A204.1 (cell line): Measurements from ENCODE around the gene CSRP1.
A peak's percentile ranks its signal among the peaks of the same experiment; 100 is the strongest.
"Not testable (repeated sequence)": the region's sequence is repeated elsewhere in the genome, so short reads cannot be mapped to it uniquely, and the experiment has no call there.

Source experiments
- FAIRE-seq: peaks from 2 replicates; lab custom pipeline; 2012; peaks lifted over from hg19 to GRCh38; lab: Jason Lieb, UNC

CSRP1 gene

DNA sequence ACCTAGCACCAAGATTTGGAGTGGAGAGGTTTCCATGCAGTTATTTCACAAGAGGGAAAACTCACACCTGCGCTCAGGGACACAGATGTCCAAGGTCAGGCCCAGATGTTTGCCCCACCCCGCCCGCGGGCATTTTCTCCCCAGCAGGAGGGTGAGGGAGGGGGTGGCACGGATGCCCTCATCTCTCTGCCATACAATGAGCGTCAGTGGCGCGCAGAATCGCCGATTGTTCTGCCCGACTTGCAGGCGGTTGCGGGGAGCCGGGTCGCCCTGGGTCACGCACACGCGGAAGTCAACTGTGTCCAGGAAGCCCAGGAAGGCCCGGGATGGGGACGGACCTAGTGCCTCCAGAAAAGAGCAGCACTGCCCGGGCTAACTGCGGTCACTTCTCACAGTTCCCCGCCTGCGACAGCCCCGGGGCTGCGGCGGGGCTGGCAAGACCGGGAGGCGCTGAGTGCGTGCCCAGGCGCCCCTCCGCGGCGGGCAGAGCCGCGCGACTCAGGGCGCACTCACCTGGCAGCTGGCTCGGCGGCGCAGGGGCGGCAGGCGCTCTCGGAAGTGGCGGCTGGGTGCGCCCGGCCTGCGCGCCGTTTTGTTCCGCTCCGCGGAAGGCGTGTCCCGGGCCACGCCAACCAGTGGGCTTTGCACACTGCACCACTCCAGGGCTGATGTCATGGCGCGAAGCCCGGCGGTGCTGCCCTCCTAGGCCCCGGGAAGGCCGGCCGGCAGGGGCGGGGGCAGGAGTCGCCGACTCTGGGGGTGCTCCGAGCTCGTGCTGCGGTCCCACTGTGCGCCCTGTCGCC is at the start of gene CSRP1:
CSRP1 (minus strand) TSS at position 567 of the 803 bp plus-strand sequence. CDS start 10,820 bp downstream, outside the sequence.
- FAIRE-seq, result no peak

DNA sequence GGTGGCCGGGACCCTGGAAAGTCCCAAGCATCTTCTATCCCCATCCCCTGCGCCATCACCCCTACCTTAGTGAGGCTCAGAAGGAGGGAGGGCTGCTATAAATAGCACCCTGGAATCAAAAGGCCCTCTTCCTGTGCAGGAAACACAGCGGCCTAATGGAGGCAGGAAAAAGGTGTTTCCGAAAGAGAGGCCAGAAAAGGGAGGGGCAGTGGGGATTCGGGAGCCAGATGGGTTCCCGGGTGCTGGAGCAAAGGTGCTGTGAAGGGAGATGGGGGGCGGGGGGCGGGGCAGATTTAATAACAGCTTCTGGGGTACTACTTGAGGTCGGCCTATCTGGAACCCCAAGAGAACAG is 48.6 kb upstream of the CSRP1 start:
- no peak for FAIRE-seq

DNA sequence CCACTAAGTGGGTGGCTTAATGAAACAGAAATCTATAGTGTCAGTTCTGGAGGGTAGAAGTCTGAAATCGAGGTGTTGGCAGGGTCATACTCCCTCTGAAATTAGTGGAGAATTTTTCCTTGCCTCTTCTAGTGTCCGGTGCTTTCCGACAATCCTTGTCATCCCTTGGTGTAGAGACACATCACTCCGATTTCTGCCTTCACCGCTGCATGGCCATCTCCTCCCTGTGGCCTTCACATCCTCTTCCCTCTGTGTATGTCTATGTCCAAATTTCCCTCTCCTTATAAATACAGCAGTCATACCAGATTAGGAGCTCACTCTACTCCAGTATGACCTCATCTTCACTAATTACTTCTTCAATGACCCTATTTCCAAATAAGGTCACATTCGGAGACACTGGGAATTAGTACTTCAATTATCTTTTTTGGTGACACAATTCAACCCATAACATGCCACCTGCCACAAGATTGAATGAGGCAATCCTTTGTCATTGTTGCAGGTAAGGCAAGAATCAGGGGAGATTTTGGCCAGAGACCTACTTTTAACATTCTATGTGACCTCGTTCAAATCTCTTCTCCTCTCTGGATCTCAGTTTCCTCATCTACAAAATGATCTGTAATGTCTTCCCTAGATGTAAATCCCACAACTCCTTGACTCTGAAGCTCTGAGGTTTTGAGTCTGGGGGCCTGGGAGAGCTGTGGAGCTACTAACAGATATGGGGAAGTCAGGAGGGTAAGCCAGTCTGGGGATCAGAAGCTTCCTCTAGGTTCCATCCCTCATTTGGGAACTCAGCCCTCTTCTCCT is 48.1 kb upstream of the CSRP1 start:
- no peak for FAIRE-seq

DNA sequence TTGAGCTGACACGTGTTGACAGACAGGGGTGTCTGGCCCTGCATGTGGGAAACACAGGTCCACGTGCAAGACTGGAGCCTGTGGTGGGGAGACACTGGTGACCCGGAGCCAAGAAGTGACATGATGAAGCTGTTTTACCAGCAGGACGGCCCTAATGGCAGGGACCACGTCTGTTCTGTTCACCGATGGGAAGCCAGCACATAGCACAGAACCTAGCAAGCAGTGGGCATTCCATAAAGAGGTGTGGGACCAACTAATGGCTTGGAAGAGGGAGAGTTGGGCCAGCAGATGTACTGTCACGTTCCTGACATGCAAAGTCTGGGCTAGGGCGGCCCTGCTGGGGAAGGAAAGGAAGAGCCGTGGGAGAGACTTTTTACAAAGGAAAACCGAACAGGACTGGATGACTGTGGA is 47.3 kb upstream of the CSRP1 start:
- FAIRE-seq, result no peak

DNA sequence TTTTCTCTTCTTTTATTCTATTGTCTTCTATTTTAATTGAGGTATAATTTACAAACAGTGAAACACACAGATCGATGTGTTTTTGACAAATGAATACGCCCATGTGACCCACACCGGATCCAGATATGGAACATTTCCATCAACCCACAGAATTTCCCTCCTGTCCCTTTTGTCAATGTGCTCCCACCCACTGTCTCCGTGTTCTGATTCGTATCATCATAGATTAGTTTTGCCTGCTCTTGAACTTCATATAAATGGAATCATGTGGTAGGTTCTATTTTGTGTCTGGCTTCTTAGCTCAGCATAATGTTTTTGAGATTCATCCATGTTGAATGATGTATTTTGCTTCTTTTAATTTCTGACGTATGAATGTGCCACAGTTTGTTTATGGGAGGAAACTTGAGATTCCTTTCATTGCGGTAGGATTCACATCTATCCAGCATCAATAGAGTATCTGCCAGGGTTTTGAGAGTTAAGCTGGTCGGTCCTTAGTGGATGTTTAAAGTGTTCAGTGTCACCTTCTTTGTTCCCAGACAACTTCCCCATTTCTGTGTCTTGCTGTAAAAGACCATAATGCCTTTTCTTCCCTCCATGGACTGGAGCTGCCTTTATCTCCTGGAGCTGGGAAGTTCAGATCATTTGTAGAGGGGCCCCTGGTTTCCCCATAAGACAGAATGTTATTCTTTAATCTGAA is 46.7 kb upstream of the CSRP1 start:
- no peak for FAIRE-seq

DNA sequence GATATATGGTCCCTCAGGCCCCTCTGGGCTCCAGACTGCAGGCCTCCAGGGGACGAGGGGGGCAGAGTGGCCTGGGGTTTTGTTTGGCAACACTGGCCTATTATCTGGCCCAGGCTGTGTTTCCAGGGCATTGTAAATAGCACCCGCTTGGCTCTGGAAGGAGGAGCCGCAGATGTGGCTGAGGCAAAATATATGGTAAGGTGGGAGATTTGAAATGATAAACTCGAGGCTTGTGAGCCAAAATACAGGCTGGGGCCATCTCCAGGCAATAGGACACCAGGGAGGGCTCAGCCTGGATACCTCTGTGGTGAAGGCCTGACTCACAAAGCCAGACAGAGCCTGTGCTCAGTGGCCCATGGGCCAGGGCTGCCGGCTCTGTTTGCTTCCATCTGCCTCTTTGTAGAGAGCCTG is 46.0 kb upstream of the CSRP1 start:
- FAIRE-seq, result no peak

DNA sequence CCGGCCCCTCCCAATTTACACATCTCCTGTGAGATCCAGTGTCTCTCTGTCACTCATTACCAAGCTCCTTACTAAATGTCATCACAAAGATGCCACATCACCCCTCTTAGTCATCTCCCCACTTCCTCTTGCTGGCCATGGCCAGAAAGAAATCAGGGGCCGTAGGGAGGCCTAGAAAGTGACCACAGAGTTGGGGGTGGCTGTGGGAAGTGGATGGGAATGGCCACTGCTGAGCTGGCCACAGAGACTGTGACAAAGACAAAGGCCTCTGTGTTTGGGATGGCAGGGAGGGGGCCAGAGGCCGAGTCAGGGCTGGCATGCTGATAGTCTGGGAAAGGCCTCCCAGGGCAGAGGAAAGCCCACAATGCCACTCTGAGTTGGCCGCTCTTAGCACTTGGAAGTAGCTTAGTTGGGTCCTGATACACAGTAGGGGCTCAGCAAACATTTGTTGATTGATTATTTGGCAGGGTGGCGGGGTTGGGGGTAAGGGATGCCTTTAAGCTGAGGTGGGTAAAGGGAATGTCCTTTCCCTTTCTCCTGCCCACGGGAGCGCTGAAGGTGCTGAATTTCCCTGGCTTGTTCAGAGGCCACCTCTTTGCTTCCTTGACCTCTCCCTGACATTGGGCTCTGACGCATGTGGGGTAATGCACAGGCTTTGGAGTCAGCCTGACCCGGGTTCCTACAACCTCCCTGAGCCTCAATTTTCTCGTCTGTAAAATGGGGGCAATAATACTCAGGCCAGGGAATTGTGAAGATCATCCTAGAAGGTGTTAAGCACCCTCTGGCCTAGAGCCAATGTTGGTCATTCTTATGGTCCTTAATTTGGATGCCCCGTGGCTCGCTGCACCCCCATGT is 45.2 kb upstream of the CSRP1 start:
- FAIRE-seq, result no peak

DNA sequence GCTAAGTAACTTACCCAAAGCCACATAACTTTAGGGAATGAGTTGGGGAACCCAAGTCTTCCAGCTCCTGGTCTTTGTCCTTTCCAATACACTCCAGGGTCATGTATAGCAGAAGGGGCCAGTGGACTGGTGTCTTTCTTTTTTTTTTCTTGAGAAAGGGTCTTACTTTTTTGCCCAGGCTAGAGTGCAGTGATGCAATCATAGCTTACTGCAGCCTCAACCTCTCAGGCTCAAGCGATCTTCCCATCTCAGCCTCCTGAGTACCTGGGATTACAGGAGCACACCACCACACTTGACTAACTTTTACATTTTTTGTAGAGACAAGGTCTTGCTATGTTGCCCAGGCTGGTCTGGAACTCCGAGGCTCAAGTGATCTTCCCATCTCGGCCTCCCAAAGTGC is 44.2 kb upstream of the CSRP1 start:
- no peak for FAIRE-seq

DNA sequence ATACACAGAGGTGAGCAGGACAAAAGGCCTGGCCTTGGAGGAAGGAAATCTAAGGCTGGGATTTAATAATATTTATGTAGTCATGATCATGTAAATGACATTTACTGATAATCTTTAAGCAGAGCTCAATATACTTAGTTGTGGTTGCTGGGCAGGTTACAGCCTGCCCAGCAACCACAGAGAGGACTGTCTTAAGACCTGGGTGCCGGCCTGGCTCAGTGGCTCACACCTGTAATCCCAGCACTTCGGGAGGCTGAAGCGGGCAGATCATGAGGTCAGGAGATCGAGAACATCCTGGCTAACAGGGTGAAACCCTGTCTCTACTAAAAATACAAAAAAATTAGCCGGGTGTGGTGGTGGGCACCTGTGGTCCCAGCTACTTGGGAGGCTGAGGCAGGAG is 42.6 kb upstream of the CSRP1 start:
- not testable (repeated sequence) for FAIRE-seq

DNA sequence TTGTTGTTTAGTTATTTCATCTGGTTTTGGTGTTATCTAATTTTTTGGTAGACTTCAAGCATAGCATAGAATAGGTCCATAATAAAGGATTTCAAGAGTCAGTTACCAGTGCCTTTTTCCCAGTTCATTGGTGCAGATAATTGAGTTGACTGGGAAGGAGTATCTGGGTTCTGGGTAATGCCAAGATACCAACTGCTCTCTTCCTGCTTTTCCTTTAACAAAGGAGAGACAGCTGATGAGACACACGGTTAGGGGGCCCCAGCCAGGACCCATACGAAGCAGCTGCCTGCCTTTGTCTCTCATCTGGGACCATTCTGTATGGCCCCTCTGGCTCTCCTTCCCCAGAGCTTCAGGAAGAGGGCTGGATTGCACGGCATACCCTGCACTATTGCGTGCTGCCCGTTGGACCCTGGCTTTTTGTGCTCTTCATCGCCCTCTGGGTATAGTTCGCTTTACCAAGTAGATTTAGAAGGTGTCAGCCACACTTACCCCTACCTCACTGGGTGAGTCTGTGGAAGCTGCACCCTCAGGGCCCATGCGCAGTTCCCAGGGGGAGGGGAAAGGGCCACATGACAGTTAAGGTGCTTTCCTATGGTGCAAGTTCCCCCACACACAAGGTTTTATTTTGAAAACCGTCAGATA is 39.0 kb upstream of the CSRP1 start:
- FAIRE-seq, result no peak

DNA sequence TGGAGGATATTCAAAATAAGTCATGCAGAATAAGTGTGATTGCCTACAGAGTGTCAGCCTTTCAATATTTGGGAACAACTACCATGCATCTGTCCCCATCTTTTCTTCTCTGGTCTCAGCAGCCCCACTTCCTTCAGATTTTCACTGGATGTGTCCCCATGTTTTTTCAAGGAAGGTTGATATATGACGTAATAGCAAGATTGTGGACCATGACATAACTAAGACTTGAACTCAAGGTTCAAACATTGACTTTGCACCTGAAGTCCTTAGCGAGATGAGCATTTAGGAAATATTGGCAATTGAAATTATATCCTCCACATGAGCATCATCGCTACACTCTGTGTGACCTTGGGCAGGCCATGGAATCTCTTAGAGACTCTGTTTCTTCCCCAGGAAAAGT is 37.8 kb upstream of the CSRP1 start:
- FAIRE-seq, result no peak

DNA sequence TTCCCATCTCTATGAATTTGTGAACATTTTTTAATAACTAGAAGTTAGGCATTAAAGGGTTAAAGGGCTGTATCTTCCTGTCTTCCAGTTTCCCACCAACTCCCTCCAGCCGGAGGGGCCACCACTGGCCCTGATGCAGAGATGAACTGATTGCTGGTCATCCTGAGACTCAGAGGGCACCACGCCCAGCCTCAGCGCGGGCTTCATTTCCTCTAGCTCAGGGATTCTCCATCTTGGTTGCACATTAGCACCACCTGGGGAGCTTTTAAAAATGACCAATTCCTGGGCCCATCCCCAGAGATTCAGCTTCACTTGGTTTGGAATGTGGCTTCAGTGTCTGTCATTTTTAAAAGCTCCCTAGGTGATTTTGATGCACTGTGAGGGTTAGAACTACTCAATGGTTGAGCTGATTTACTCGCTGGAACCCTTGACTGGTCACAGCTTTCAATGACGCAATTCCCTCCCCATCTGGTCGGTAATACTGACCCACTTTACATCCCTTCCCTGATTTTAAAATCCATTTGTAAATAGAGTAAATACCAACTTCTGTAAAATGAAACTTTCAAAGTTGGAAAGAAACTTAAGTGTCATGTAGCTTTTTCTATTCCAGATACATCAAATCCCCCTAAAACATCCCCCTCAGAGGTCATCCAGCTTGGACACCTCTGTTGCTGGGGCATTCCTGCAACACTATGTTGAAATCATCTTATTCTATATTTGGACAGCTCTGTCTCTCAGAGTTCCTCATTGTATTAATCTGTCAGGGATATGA is 37.1 kb upstream of the CSRP1 start:
- no peak for FAIRE-seq

DNA sequence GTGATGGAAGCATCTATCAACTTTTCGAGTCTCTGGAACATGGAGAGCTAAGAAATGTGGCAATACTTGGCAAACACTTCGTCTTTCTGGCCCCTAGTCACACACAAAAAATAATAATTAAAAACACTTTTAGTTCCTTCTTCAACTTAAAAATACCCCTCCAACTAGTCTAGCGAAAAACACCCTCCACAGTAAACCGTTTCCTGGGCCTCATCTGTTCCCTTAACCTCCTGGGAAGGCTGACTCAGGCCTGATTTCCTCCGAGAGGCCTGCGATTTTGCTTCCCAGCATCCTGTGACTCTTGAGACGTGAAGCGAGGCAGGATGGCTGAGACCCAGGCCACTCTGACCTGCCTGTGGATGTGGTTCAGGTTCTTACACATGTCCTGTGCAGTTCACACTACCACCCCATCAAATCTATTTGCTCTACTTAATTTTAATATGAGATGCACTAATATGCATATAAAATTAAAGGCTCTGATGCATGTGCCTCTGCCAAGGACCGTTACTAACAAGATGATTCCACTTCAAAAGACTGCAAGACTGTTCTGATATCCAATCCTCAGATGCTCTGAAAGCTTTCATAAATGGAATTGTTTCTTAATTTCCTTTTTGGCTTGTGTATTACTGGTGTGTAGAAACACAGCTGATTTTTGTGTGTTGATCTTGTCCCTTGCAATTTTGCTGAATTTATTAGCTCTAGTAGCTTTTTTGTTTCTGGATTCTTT is 35.5 kb upstream of the CSRP1 start:
- no peak for FAIRE-seq

DNA sequence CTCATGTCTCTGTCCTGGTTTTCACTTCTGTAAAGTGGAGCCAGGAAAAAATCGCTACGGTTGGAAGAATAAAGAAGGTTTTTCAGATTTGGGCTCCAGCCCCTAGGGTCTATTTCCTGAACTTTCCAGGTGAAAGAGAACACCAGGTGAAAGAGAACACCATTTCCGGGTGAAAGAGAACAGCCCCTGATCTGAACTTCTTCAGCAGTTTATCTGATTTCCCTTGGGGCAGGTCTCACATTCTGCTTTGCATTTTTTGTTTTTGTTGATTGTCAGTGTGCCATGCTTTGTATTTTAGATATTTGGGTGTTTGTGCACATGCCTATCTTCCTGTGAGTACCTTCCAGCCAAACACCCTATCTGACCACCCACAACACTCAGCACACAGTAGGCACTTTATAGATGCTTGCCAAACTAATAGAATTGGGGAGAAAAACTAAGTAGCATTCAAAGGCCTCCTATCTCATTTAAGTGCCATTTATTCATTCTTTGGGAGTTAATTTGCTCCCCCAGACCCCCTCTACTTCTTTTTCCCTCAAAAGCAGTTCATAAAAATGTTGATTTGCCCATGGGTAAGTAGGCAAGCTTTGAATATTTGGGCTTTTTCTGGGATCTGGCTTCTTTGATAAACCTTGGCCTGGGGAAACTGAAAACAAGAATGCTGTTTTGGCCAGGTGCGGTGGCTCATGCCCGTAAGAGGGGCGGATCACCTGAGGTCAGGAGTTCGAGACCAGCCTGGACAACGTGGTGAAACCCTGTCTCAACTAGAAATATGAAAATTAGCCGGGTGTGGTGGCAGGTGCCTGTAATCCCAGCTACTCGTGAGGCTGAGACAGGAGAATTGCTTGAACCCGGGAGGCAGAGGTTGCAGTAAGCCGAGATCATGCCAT is 34.2 kb upstream of the CSRP1 start:
- FAIRE-seq, result no peak

DNA sequence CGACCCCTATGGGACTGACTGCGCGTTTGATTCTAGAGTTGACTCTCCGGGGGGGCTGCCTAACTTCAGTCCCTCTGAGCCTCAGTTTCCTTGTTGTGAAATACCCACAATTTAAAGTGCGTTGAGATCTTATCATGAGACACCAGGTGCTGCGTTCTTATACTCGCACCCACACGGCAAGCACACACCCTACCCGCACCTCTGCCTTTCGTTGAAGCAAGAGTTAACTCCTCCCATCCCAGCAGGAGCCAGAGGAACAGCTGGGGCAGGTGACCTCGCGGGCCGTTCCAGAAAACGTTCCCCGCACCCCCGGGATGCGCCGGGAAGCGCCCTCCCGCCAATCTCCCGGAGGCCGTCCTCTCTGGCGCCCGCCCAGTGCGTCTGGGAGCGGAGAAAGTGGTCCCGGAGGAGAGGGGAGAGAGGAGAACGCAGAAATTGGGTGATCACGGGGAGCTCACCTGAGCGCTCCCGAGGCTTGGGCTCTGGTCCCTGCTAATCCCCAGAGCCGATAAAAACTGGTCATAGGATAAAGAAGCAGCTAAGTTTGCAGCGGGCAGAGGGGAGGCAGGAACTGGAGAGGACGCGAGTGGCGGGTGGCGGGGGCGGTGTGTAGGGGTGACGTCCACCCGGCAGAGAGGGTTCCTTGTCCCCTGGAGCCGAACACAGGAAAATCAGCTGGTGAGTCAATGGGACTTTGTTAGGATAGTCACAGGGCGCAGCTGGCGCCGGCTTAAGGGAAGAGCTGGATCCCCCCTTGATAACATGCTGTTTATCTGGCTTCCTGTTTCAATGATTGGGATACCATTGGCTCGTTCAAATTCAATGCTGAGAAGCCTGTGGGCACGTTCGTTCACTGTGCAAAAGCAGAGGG is 32.9 kb upstream of the CSRP1 start:
- FAIRE-seq, result peak; percentile 58

DNA sequence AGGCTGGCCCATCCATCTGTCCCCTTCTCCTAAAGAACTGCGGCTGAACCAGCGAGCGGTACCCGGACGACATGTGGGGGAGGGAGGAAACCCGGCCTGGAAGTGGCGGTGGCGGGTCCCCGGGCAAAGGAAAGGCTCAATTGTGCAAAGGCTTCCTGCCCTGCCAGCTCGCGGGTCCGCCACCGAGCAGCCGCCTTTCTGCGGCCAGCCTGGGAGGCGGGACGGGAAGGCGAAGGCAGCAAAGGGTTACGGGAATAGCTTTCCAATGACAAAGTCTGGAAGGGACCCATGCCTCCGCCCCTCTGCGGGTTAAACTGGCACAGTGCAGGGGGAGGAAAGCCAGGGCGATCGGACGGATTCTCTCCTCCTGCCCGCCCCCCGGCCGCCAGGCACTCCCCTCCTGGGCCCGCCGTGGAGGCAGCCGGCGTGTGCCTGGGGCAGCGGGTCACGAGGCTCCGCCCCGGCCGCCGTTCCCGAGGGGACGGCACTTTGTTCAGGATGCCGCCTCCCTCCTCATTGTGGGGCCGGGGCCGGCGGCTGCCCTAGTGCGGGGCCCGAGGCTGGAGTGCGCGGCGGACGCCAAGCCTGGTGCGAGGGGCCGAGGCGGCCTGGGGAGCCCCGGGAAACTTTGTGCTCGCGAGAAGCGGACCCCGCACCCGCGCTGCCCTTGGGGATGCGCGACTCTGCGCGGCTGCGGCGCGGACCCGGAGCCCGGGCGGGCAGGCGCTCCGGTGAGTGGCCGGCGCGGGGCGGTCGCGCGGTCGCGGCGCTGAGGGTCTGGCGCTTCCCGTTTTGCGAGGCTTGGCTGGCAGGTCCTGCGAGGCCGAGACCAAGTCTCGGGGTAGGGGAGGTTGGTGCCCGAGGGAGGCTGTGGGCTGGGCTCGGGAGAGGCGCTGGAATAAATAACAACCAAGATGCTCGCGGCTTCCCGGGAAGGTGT is 32.0 kb upstream of the CSRP1 start, which contains the start of gene NAV1:
NAV1 (plus strand) TSS at position 516 of the 940 bp plus-strand sequence. CDS start 83,758 bp downstream, outside the sequence.
- FAIRE-seq, result peak; percentile 75
